ENCODE data around the gene HOXD8. TPM values are rescaled to one million over a fixed set of nuclear protein-coding genes. Genes with fewer than 3 reads are reported as not detected.

The HOXD8 gene
- total and polyA plus RNA-seq, 2 of the 8 experiments (the other 6 are each of a cell fraction or from before 2014, with no cell fraction given) = not detected

DNA sequence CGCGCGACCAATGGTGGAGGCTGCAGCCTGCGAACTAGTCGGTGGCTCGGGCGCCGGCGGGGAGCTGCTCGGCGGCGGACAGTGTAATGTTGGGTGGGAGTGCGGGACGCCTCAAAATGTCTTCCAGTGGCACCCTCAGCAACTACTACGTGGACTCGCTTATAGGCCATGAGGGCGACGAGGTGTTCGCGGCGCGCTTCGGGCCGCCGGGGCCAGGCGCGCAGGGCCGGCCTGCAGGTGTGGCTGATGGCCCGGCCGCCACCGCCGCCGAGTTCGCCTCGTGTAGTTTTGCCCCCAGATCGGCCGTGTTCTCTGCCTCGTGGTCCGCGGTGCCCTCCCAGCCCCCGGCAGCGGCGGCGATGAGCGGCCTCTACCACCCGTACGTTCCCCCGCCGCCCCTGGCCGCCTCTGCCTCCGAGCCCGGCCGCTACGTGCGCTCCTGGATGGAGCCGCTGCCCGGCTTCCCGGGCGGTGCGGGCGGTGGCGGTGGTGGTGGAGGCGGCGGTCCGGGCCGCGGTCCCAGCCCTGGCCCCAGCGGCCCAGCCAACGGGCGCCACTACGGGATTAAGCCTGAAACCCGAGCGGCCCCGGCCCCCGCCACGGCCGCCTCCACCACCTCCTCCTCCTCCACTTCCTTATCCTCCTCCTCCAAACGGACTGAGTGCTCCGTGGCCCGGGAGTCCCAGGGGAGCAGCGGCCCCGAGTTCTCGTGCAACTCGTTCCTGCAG lies 6.7 kb upstream of the HOXD8 start, which contains the start of gene HOXD9:
TSS of gene HOXD9 (plus strand) at position 37 of the 728 bp plus-strand sequence. CDS start at position 87, 50 bp downstream.
- Histone ChIP-seq H3K14ac (ENCODE audit: insufficient read length) (no peak within 1 kb of the TSS), H3K23ac (ENCODE audit: insufficient read length) (no peak within 1 kb of the TSS), H3K79me2 (ENCODE audit: control insufficient read depth in 1 of 2, insufficient read depth in 2 of 2, low read length in 2 of 2) (no peaks in the 10 kb centered on the region), H2BK5ac (ENCODE audit: low read depth, low read length) (no peak within 1 kb of the TSS), H3K36me3 (ENCODE audit: control insufficient read depth in 2 of 4, insufficient read depth in 4 of 4, low read length in 3 of 4) (peaks cover 0 to 22% (median 0%) of the 10 kb centered on the region in 4 experiments; a peak in 1 of 8 replicates), H3K27ac (ENCODE audit: low read depth, low read length) (no peak within 1 kb of the TSS), H3K18ac (ENCODE audit: extremely low read depth, low read length) (no peak within 1 kb of the TSS; the same call in none of the 2 replicates), H2BK15ac (ENCODE audit: low read length) (no peak within 1 kb of the TSS), H4K5ac (ENCODE audit: insufficient read length, low read depth, low read length) (no peak within 1 kb of the TSS), H2BK20ac (ENCODE audit: low read length) (no peak within 1 kb of the TSS), H3K4me3 (ENCODE audit: extremely low read depth in 1 of 4, insufficient read depth in 2 of 4, low read depth in 3 of 4, low read length in 4 of 4) (peak within 1 kb of the TSS; percentile 9 to 49 (median 19); a peak in 6 of 8 replicates), H2AK5ac (ENCODE audit: low read depth, low read length) (no peak within 1 kb of the TSS), H3K4me2 (ENCODE audit: insufficient read depth in 1 of 2, low read depth in 2 of 2, low read length in 2 of 2) (peak within 1 kb of the TSS; percentile 56 to 84), H4K8ac (ENCODE audit: extremely low read depth, insufficient read depth, low read length) (peak within 1 kb of the TSS; percentile 63; the same call in 1 of the 2 replicates), H3K56ac (replicated peaks; ENCODE audit: insufficient read length, low read depth, low read length) (no peak within 1 kb of the TSS), H2AFZ (ENCODE audit: low read length) (no peak within 1 kb of the TSS), H3K9me3 (ENCODE audit: insufficient read depth in 2 of 2, low read depth in 1 of 2, low read length in 1 of 2) (no peaks in the 10 kb centered on the region; a peak in 1 of 4 replicates), H3K23me2 (ENCODE audit: low read depth, low read length) (peaks cover 2% of the 10 kb centered on the region; the same call in 1 of the 2 replicates), H2BK12ac (ENCODE audit: low read depth, low read length) (no peak within 1 kb of the TSS), H3K4me1 (replicated peaks in 1 of 4; ENCODE audit: control insufficient read depth in 3 of 4, insufficient read depth in 4 of 4, low read length in 3 of 4) (peaks cover 0 to 10% (median 5%) of the 10 kb centered on the region in 4 experiments; a peak in 3 of 7 replicates), H3K4ac (replicated peaks; ENCODE audit: insufficient read length, low read depth, low read length) (no peak within 1 kb of the TSS), H3K9ac (replicated peaks in 1 of 4; ENCODE audit: extremely low read depth in 1 of 4, low read depth in 3 of 4, low read length in 3 of 4) (no peak within 1 kb of the TSS), H3K27me3 (replicated peaks in 1 of 4; ENCODE audit: control insufficient read depth in 3 of 4, extremely low read depth in 1 of 4, insufficient read depth in 3 of 4, low read length in 3 of 4) (peaks cover 92 to 100% (median 99%) of the 10 kb centered on the region in 4 experiments), H4K20me1 (replicated peaks in 1 of 2; ENCODE audit: control insufficient read depth in 1 of 2, insufficient read depth in 2 of 2, low read length in 2 of 2) (peaks cover 22 to 37% of the 10 kb centered on the region in 2 experiments), H3K79me1 (ENCODE audit: low read depth, low read length) (no peaks in the 10 kb centered on the region), H2BK120ac (replicated peaks; ENCODE audit: low read depth, low read length) (no peak within 1 kb of the TSS), H4K91ac (replicated peaks; ENCODE audit: insufficient read length, low read length) (no peak within 1 kb of the TSS)
- ChIA-PET CTCF (ENCODE audit: partially characterized antibody) (interaction anchor here (0.7 to 4.7 kb wide), 9 partner anchors 7 to 1026 kb away, joined by 3 to 42 read pairs (median 6); partner anchors contain the start of gene HOXD8), POLR2A (ENCODE audit: partially characterized antibody) (no interaction called here)
- no peak for FAIRE-seq
- peak in 1 of 2 experiments; percentile 75 for DNase-seq (ENCODE audit: low read depth in 1 of 2, low spot score in 2 of 2)
- WGBS, 2 experiments (ENCODE audit: extremely low coverage in 1 of 2, insufficient coverage in 1 of 2, insufficient read length in 1 of 2, insufficient replicate concordance in 2 of 2, low coverage in 1 of 2, low lambda C conversion rate in 2 of 2, missing lambda C conversion rate in 1 of 2) = 2% methylated on average over 37 of the region's 84 CpGs; no CpG with 5 or more reads in 1 of the 2 experiments
- TF ChIP-seq, protein P1, sequence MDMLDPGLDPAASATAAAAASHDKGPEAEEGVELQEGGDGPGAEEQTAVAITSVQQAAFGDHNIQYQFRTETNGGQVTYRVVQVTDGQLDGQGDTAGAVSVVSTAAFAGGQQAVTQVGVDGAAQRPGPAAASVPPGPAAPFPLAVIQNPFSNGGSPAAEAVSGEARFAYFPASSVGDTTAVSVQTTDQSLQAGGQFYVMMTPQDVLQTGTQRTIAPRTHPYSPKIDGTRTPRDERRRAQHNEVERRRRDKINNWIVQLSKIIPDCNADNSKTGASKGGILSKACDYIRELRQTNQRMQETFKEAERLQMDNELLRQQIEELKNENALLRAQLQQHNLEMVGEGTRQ (IDR thresholded peaks at IDR 0.05; ENCODE audit: low read length) = peak; percentile 65
- TF ChIP-seq, protein P2, sequence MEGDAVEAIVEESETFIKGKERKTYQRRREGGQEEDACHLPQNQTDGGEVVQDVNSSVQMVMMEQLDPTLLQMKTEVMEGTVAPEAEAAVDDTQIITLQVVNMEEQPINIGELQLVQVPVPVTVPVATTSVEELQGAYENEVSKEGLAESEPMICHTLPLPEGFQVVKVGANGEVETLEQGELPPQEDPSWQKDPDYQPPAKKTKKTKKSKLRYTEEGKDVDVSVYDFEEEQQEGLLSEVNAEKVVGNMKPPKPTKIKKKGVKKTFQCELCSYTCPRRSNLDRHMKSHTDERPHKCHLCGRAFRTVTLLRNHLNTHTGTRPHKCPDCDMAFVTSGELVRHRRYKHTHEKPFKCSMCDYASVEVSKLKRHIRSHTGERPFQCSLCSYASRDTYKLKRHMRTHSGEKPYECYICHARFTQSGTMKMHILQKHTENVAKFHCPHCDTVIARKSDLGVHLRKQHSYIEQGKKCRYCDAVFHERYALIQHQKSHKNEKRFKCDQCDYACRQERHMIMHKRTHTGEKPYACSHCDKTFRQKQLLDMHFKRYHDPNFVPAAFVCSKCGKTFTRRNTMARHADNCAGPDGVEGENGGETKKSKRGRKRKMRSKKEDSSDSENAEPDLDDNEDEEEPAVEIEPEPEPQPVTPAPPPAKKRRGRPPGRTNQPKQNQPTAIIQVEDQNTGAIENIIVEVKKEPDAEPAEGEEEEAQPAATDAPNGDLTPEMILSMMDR (IDR thresholded peaks at IDR 0.05; ENCODE audit: control extremely low read depth in 1 of 3, insufficient read depth in 1 of 3, low read depth in 1 of 3, low read length in 3 of 3) = no peak
- TF ChIP-seq, protein P3, sequence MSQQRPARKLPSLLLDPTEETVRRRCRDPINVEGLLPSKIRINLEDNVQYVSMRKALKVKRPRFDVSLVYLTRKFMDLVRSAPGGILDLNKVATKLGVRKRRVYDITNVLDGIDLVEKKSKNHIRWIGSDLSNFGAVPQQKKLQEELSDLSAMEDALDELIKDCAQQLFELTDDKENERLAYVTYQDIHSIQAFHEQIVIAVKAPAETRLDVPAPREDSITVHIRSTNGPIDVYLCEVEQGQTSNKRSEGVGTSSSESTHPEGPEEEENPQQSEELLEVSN (IDR thresholded peaks at IDR 0.05) = peak; percentile 39; the same call in 1 of the 2 replicates
- TF ChIP-seq POLR2AphosphoS5 (IDR thresholded peaks at IDR 0.05; ENCODE audit: low read depth, low read length) (no peak), SAP30 (IDR thresholded peaks at IDR 0.05; ENCODE audit: insufficient read depth, insufficient replicate concordance, low read length) (no peak), CTBP2 (IDR thresholded peaks at IDR 0.05; ENCODE audit: borderline replicate concordance, insufficient read depth, insufficient read length, low read length) (no peak)
